Measurements from ENCODE around the gene PLXNA4. TPM values are rescaled to one million over a fixed set of nuclear protein-coding genes. Genes with fewer than 3 reads are reported as not detected.

PLXNA4 gene
- total RNA-seq, 1 experiment from 2014 or later, result 1.0 TPM

- ChIA-PET POLR2A (ENCODE audit: unreplicated experiment) (no interaction called here), CTCF (no interaction called here)
- no peaks in the 10 kb centered on the region for H3K79me2 ChIP-seq (ENCODE audit: low read depth)
- H3K36me3 ChIP-seq (ENCODE audit: low read depth), result no peaks in the 10 kb centered on the region
- BruUV-seq (replicated peaks), result no TSS peak
- H2AFZ ChIP-seq, result no peak overlapping the region
- H3K9me2 ChIP-seq (ENCODE audit: insufficient read depth), result no peaks in the 10 kb centered on the region
- peaks cover 44% of the 10 kb centered on the region for H3K27me3 ChIP-seq (ENCODE audit: insufficient read depth, low read depth)
- intact Hi-C loops (cut with micrococcal nuclease; ENCODE audit: unreplicated experiment), result no loop called here
- H3K4me1 ChIP-seq (replicated peaks; ENCODE audit: insufficient read depth), result no peaks in the 10 kb centered on the region
- TF ChIP-seq EZH2 (IDR thresholded peaks at IDR 0.05; ENCODE audit: low read depth) (no peak), CTCF (conservative IDR thresholded peaks at IDR 0.05) (no peak)
- H3K4me2 ChIP-seq, result no peak overlapping the region
- no peaks in the 10 kb centered on the region for H3K9me3 ChIP-seq (ENCODE audit: insufficient read depth, low read depth)
- H3F3A ChIP-seq (ENCODE audit: insufficient read depth, low read depth), result no peaks in the 10 kb centered on the region
- no peak overlapping the region for H3K27ac ChIP-seq
- no peak overlapping the region for H3K4me3 ChIP-seq
- no peak for DNase-seq
- no peaks in the 10 kb centered on the region for H4K20me1 ChIP-seq (ENCODE audit: insufficient read depth)
Observed at GRCh38 chr7:132560105-132560504, 16.2 kb downstream of the PLXNA4 start.

GRCh38 chr7:132558815-132559214 is 17.5 kb downstream of the PLXNA4 start:
- no peak for DNase-seq
- no peak overlapping the region for H3K4me3 ChIP-seq
- no peaks in the 10 kb centered on the region for H4K20me1 ChIP-seq (ENCODE audit: insufficient read depth)
- no peaks in the 10 kb centered on the region for H3K4me1 ChIP-seq (replicated peaks; ENCODE audit: insufficient read depth)
- no peak overlapping the region for H3K27ac ChIP-seq
- no TSS peak for BruUV-seq (replicated peaks)
- H3K9me2 ChIP-seq (ENCODE audit: insufficient read depth), result no peaks in the 10 kb centered on the region
- ChIA-PET CTCF (interaction anchor here (0.6 kb wide), 1 partner anchor 18 kb away, joined by 3 read pairs; no protein-coding TSS in a partner anchor), POLR2A (ENCODE audit: unreplicated experiment) (no interaction called here)
- H3K79me2 ChIP-seq (ENCODE audit: low read depth), result no peaks in the 10 kb centered on the region
- no peak overlapping the region for H3K4me2 ChIP-seq
- no peaks in the 10 kb centered on the region for H3F3A ChIP-seq (ENCODE audit: insufficient read depth, low read depth)
- no peaks in the 10 kb centered on the region for H3K36me3 ChIP-seq (ENCODE audit: low read depth)
- peaks cover 35% of the 10 kb centered on the region for H3K27me3 ChIP-seq (ENCODE audit: insufficient read depth, low read depth)
- intact Hi-C loops (cut with micrococcal nuclease; ENCODE audit: unreplicated experiment), result no loop called here
- H3K9me3 ChIP-seq (ENCODE audit: insufficient read depth, low read depth), result no peaks in the 10 kb centered on the region
- TF ChIP-seq EZH2 (IDR thresholded peaks at IDR 0.05; ENCODE audit: low read depth) (no peak), CTCF (conservative IDR thresholded peaks at IDR 0.05) (no peak)
- H2AFZ ChIP-seq, result no peak overlapping the region

GRCh38 chr7:132557489-132558044 is 18.7 kb downstream of the PLXNA4 start:
- no peak overlapping the region for H3K4me3 ChIP-seq
- ChIA-PET POLR2A (ENCODE audit: unreplicated experiment) (no interaction called here), CTCF (no interaction called here)
- no peak overlapping the region for H2AFZ ChIP-seq
- no peaks in the 10 kb centered on the region for H3K9me2 ChIP-seq (ENCODE audit: insufficient read depth)
- H3K4me1 ChIP-seq (replicated peaks; ENCODE audit: insufficient read depth), result no peaks in the 10 kb centered on the region
- no peak for DNase-seq
- intact Hi-C loops (cut with micrococcal nuclease; ENCODE audit: unreplicated experiment), result no loop called here
- TF ChIP-seq EZH2 (IDR thresholded peaks at IDR 0.05; ENCODE audit: low read depth) (no peak), CTCF (conservative IDR thresholded peaks at IDR 0.05) (no peak)
- H3K27ac ChIP-seq, result no peak overlapping the region
- H3K9me3 ChIP-seq (ENCODE audit: insufficient read depth, low read depth), result no peaks in the 10 kb centered on the region
- H3K79me2 ChIP-seq (ENCODE audit: low read depth), result no peaks in the 10 kb centered on the region
- no peaks in the 10 kb centered on the region for H3K36me3 ChIP-seq (ENCODE audit: low read depth)
- H3K4me2 ChIP-seq, result no peak overlapping the region
- H4K20me1 ChIP-seq (ENCODE audit: insufficient read depth), result no peaks in the 10 kb centered on the region
- no TSS peak for BruUV-seq (replicated peaks)
- peaks cover 36% of the 10 kb centered on the region for H3K27me3 ChIP-seq (ENCODE audit: insufficient read depth, low read depth)
- H3F3A ChIP-seq (ENCODE audit: insufficient read depth, low read depth), result no peaks in the 10 kb centered on the region

Data from PC-9 (cell line).